IMR-90 (cell line): Measurements from ENCODE around the gene LRRC4. TPM values are rescaled to one million over a fixed set of nuclear protein-coding genes. Genes with fewer than 3 reads are reported as not detected.

Source experiments
- ATAC-seq: fragments of 200-7000 bp; cut with Tn5 transposase; 2 replicates; pipeline ENCODE4 v1.9.1; 2020; ENCODE audit warnings: low read depth, mild to moderate bottlenecking, moderate library complexity
- BruUV-seq: library from RNA; stranded (reverse); fragments of 400-500 nt; replicated peaks from 2 replicates; lab custom pipeline; 2021; lab: Mats Ljungman, UMichigan
- CTCF ChIA-PET: fragments of 300-600 bp; formaldehyde crosslinking; extraction: SDS; loops from one replicate; lab custom pipeline; 2021; ENCODE audit warnings: antibody characterized with exemption; lab: Yijun Ruan, JAX
- POLR2A ChIA-PET: fragments of 300-600 bp; sonication (Branson Sonifier 250); formaldehyde crosslinking; loops from one replicate; lab custom pipeline; 2022; ENCODE audit warnings: antibody characterized with exemption; ENCODE audit not compliant: unreplicated experiment; lab: Charles Lee
- DNase-seq: peaks from one replicate; pipeline ENCODE4 v3.0.0; 2013
- H2AFZ ChIP-seq: replicated peaks from 2 replicates; pipeline ENCODE3; 2013; ENCODE audit warnings: low read length, mild to moderate bottlenecking; ENCODE audit not compliant: poor library complexity
- H2AK5ac ChIP-seq: 2 replicates; pipeline ENCODE4 v1.6.1; 2013; ENCODE audit warnings: low read depth, low read length, inconsistent platforms
- H2AK9ac ChIP-seq: replicated peaks from 2 replicates; pipeline ENCODE3; 2013; ENCODE audit warnings: mild to moderate bottlenecking, low read depth, low read length, moderate library complexity; ENCODE audit not compliant: poor library complexity
- H2BK120ac ChIP-seq: 2 replicates; pipeline ENCODE4 v1.6.1; 2013; ENCODE audit warnings: low read depth, low read length, inconsistent platforms
- H2BK15ac ChIP-seq: 3 replicates; pipeline ENCODE4 v1.6.1; 2013; ENCODE audit warnings: low read depth, low read length, inconsistent platforms
- H2BK20ac ChIP-seq: 2 replicates; pipeline ENCODE4 v1.6.1; 2013; ENCODE audit warnings: low read depth, mild to moderate bottlenecking, inconsistent platforms, low read length, moderate library complexity
- H2BK5ac ChIP-seq: 2 replicates; pipeline ENCODE4 v1.6.1; 2013; ENCODE audit warnings: mild to moderate bottlenecking, low read depth, low read length, inconsistent platforms; ENCODE audit not compliant: poor library complexity, severe bottlenecking
- H3K14ac ChIP-seq: replicated peaks from 2 replicates; pipeline ENCODE4 v1.6.1; 2013; ENCODE audit warnings: low read depth, low read length, inconsistent platforms
- H3K18ac ChIP-seq: 2 replicates; pipeline ENCODE4 v1.6.1; 2013; ENCODE audit warnings: low read depth, low read length, control low read depth
- H3K23ac ChIP-seq: 2 replicates; pipeline ENCODE4 v1.6.1; 2013; ENCODE audit warnings: low read depth, low read length, inconsistent platforms
- H3K27ac ChIP-seq: 2 replicates; pipeline ENCODE4 v1.5.1; 2013; ENCODE audit warnings: mild to moderate bottlenecking, control low read depth, low read length; ENCODE audit not compliant: insufficient read depth
- H3K27me3 ChIP-seq: 2 replicates; pipeline ENCODE4 v1.6.1; 2013; ENCODE audit warnings: low read length; ENCODE audit not compliant: control insufficient read depth, insufficient read depth
- H3K36me3 ChIP-seq: 2 replicates; pipeline ENCODE4 v1.6.1; 2013; ENCODE audit warnings: low read length, mixed read lengths; ENCODE audit not compliant: control insufficient read depth, insufficient read depth
- H3K4ac ChIP-seq: 2 replicates; pipeline ENCODE4 v1.6.1; 2013; ENCODE audit warnings: low read depth, low read length, inconsistent platforms
- H3K4me1 ChIP-seq: 2 replicates; pipeline ENCODE4 v1.6.1; 2013; ENCODE audit warnings: low read length, mixed read lengths; ENCODE audit not compliant: control insufficient read depth, insufficient read depth
- H3K4me2 ChIP-seq: 2 replicates; pipeline ENCODE4 v1.6.1; 2013; ENCODE audit warnings: low read depth, mild to moderate bottlenecking, control low read depth, low read length, moderate library complexity
- H3K4me3 ChIP-seq: 2 replicates; pipeline ENCODE4 v1.5.1; 2013; ENCODE audit warnings: low read depth, mild to moderate bottlenecking, control low read depth, low read length, moderate library complexity; ENCODE audit not compliant: insufficient read depth
- H3K56ac ChIP-seq: 2 replicates; pipeline ENCODE4 v1.6.1; 2013; ENCODE audit warnings: low read length, inconsistent platforms; ENCODE audit not compliant: insufficient read depth; ENCODE audit errors: extremely low read depth
- H3K79me1 ChIP-seq, 2 experiments: 2 replicates each; pipeline ENCODE4 v1.6.1; 2013; ENCODE audit warnings: low read length in 2 of 2, inconsistent platforms in 1 of 2, low read depth in 1 of 2
- H3K9ac ChIP-seq: 2 replicates; pipeline ENCODE4 v1.6.1; 2013; ENCODE audit warnings: low read depth, low read length, control low read depth
- H3K9me1 ChIP-seq: 2 replicates; pipeline ENCODE4 v1.6.1; 2013; ENCODE audit warnings: low read length, inconsistent platforms; ENCODE audit not compliant: insufficient read depth
- H3K9me3 ChIP-seq: 2 replicates; pipeline ENCODE4 v1.6.1; 2013; ENCODE audit warnings: low read length; ENCODE audit not compliant: control insufficient read depth, insufficient read depth
- H4K20me1 ChIP-seq: 2 replicates; pipeline ENCODE4 v1.6.1; 2013; ENCODE audit warnings: low read length, inconsistent platforms; ENCODE audit not compliant: insufficient read depth
- H4K5ac ChIP-seq: 2 replicates; pipeline ENCODE4 v1.6.1; 2013; ENCODE audit warnings: mild to moderate bottlenecking, low read depth, low read length, control low read depth
- H4K8ac ChIP-seq, 2 experiments: 2 replicates each; pipeline ENCODE4 v1.6.1; 2013; ENCODE audit warnings: low read depth in 2 of 2, low read length in 2 of 2, control low read depth in 1 of 2, inconsistent platforms in 1 of 2
- H4K91ac ChIP-seq: 2 replicates; pipeline ENCODE4 v1.6.1; 2013; ENCODE audit warnings: low read depth, low read length, inconsistent platforms; ENCODE audit not compliant: insufficient read depth
- CEBPB ChIP-seq: IDR thresholded peaks from 2 replicates; pipeline ENCODE4 v1.6.1; 2012; ENCODE audit warnings: low read depth, low read length, improper control_type of control experiment
- SMC3 ChIP-seq: fragments of 150-350 bp; IDR thresholded peaks from 2 replicates; pipeline ENCODE4 v1.6.1; 2016; ENCODE audit warnings: low read depth, mild to moderate bottlenecking, antibody characterized with exemption, low read length, moderate library complexity
- WGBS, 2 experiments: methylation state at CpG; one replicate each; pipeline versions ENCODE4 v1.1.5 to v1.1.7; 2013; ENCODE audit warnings: missing lambda C conversion rate in 2 of 2; ENCODE audit not compliant: insufficient read length in 1 of 2; ENCODE audit errors: extremely low coverage in 2 of 2; 5-methylcytosine and 5-hydroxymethylcytosine counted together
- dilution Hi-C: fragments of 300-500 bp; cut with HindIII; formaldehyde crosslinking; loops from one replicate; pipeline ENCODE4 v1.14.3; 2018; ENCODE audit warnings: low sequenced_read_pairs; ENCODE audit not compliant: unreplicated experiment
- in situ Hi-C: fragments of 300-500 bp; cut with MboI; formaldehyde crosslinking; loops from 3 replicates; pipeline ENCODE4 v1.14.3; 2019; ENCODE audit warnings: low sequenced_read_pairs, inconsistent platforms, mixed read lengths
- intact Hi-C: fragments of 100-400 bp; cut with micrococcal nuclease; formaldehyde crosslinking; loops from 2 replicates; pipeline ENCODE4 v1.10.0; 2022
- polyA plus RNA-seq, 3 experiments: library from polyadenylated mRNA; depleted of rRNA; stranded (reverse); fragments of >200 nt; gene quantifications; 2 replicates each; pipeline ENCODE4 v1.2.3, GENCODE V29; 2012; ENCODE audit warnings: low replicate concordance in 1 of 3
- total RNA-seq: library from RNA; depleted of rRNA; stranded (reverse); fragments of >200 nt; gene quantifications from 2 replicates; pipeline ENCODE4 v1.2.3, GENCODE V29; 2012

Gene LRRC4
- total and polyA plus RNA-seq, 2 of the 4 experiments (the other 2 are of a cell fraction) = 0.54 to 0.55 TPM

- intact Hi-C loops (no loop called here), dilution Hi-C loops (no loop called here), in situ Hi-C loops (no loop called here)
- Histone ChIP-seq H4K5ac (no peak overlapping the region), H4K91ac (no peak overlapping the region), H3K14ac (no peak overlapping the region), H3K9me1 (peaks cover 31% of the 10 kb centered on the region), H3K4ac (no peak overlapping the region), H3K27ac (no peak overlapping the region), H2BK5ac (no peak overlapping the region), H4K20me1 (peaks cover 46% of the 10 kb centered on the region), H3K4me1 (peaks cover 9% of the 10 kb centered on the region), H2AFZ (no peak overlapping the region), H3K9me3 (no peaks in the 10 kb centered on the region), H2AK5ac (no peak overlapping the region), H3K56ac (no peak overlapping the region), H3K23ac (no peak overlapping the region), H3K4me3 (no peak overlapping the region), H4K8ac (no peak overlapping the region), H3K79me1 (peaks cover 43 to 81% of the 10 kb centered on the region in 2 experiments), H2BK15ac (no peak overlapping the region), H2BK120ac (no peak overlapping the region), H3K36me3 (peaks cover 7% of the 10 kb centered on the region; the same call in 1 of the 2 replicates), H2AK9ac (no peak overlapping the region), H2BK20ac (no peak overlapping the region), H3K9ac (no peak overlapping the region), H3K27me3 (no peaks in the 10 kb centered on the region), H3K4me2 (no peak overlapping the region), H3K18ac (no peak overlapping the region)
- ChIA-PET CTCF (no interaction called here), POLR2A (no interaction called here)
- no TSS peak for BruUV-seq
- 52% methylated on average over 3 of the region's 4 CpGs; no CpG with 5 or more reads in 1 of the 2 experiments for WGBS, 2 experiments
- peak; percentile 22 for DNase-seq
- peak; percentile 39; the same call in 1 of the 2 replicates for ATAC-seq
- TF ChIP-seq CEBPB = peak; percentile 61
- TF ChIP-seq SMC3 = no peak
Observed at GRCh38 chr7:127986581-127987521, 44.4 kb downstream of the LRRC4 start.
